Liver (tissue), 9 donors: ENCODE results near the gene ABLIM1. TPM values are rescaled to one million over a fixed set of nuclear protein-coding genes. Genes with fewer than 3 reads are reported as not detected.

ENCODE experiments used
- DNase-seq: peaks from one replicate; pipeline ENCODE4 v3.0.0-alpha.2; 2017; ENCODE audit warnings: low spot score
- H3K27ac ChIP-seq, 2 donors: one replicate each; pipeline ENCODE4 v1.7.0; 2013; ENCODE audit warnings: inconsistent platforms in 2 of 2, low read length in 2 of 2, control low read depth in 1 of 2, low read depth in 1 of 2, mild to moderate bottlenecking in 1 of 2
- H3K27me3 ChIP-seq, 4 donors: one replicate each; pipeline versions ENCODE4 v1.6.1 to v1.7.0; 2013; ENCODE audit warnings: low read length in 3 of 4, inconsistent platforms in 1 of 4, mild to moderate bottlenecking in 1 of 4, moderate library complexity in 1 of 4; ENCODE audit not compliant: control insufficient read depth in 4 of 4, insufficient read depth in 4 of 4
- H3K36me3 ChIP-seq, 4 donors: one replicate each; pipeline versions ENCODE4 v1.6.1 to v1.7.0; 2013; ENCODE audit warnings: low read length in 3 of 4, mild to moderate bottlenecking in 3 of 4, low read depth in 1 of 4, moderate library complexity in 1 of 4; ENCODE audit not compliant: control insufficient read depth in 4 of 4, insufficient read depth in 3 of 4
- H3K4me1 ChIP-seq, 4 donors: one replicate each; pipeline versions ENCODE4 v1.6.1 to v1.7.0; 2013; ENCODE audit warnings: low read length in 3 of 4, mild to moderate bottlenecking in 3 of 4, moderate library complexity in 1 of 4; ENCODE audit not compliant: control insufficient read depth in 4 of 4, insufficient read depth in 4 of 4
- H3K4me3 ChIP-seq, 3 donors: one replicate each; pipeline versions ENCODE4 v1.6.1 to v1.7.0; 2013; ENCODE audit warnings: low read length in 3 of 3, control low read depth in 1 of 3, low read depth in 1 of 3, mild to moderate bottlenecking in 1 of 3
- H3K9ac ChIP-seq, 2 donors: one replicate each; pipeline ENCODE4 v1.7.0; 2013; ENCODE audit warnings: low read length in 2 of 2, mild to moderate bottlenecking in 2 of 2, moderate library complexity in 2 of 2, control low read depth in 1 of 2, low read depth in 1 of 2
- H3K9me3 ChIP-seq, 4 donors: one replicate each; pipeline versions ENCODE4 v1.6.1 to v1.7.0; 2013; ENCODE audit warnings: low read length in 3 of 4; ENCODE audit not compliant: control insufficient read depth in 4 of 4
- ATF3 ChIP-seq: IDR thresholded peaks from 2 replicates; pipeline ENCODE4 v1.6.1; 2016; ENCODE audit warnings: antibody characterized with exemption
- CTCF ChIP-seq: fragments of 150-350 bp; IDR thresholded peaks from 2 replicates; pipeline ENCODE4 v1.5.1; 2017; ENCODE audit warnings: improper control_type of control experiment, low read depth, low read length; ENCODE audit not compliant: missing input control
- EGR1 ChIP-seq, 2 donors: IDR thresholded peaks; 2 replicates each; pipeline ENCODE4 v1.6.1; 2016 to 2018; ENCODE audit warnings: antibody characterized with exemption in 2 of 2, low read depth in 2 of 2
- FOXA1 ChIP-seq: IDR thresholded peaks from 2 replicates; pipeline ENCODE4 v1.6.1; 2016; ENCODE audit warnings: antibody characterized with exemption
- GABPA ChIP-seq, 2 donors: IDR thresholded peaks in 1 of 2; conservative IDR thresholded peaks in 1 of 2; 2 replicates each; pipeline ENCODE4 v1.6.1; 2016; ENCODE audit warnings: antibody characterized with exemption in 2 of 2, mild to moderate bottlenecking in 1 of 2, moderate library complexity in 1 of 2
- HNF4A ChIP-seq, 2 donors: conservative IDR thresholded peaks; 2 replicates each; pipeline ENCODE4 v1.6.1; 2016; ENCODE audit warnings: antibody characterized with exemption in 2 of 2, mild to moderate bottlenecking in 2 of 2
- HNF4G ChIP-seq: IDR thresholded peaks from 2 replicates; pipeline ENCODE4 v1.6.1; 2016; ENCODE audit warnings: antibody characterized with exemption
- JUND ChIP-seq, 2 donors: IDR thresholded peaks; 2 replicates each; pipeline ENCODE4 v1.6.1; 2016; ENCODE audit warnings: antibody characterized with exemption in 2 of 2
- MAX ChIP-seq: IDR thresholded peaks from 2 replicates; pipeline ENCODE4 v1.6.1; 2016; ENCODE audit warnings: antibody characterized with exemption
- NR2F2 ChIP-seq: IDR thresholded peaks from 2 replicates; pipeline ENCODE4 v1.6.1; 2016; ENCODE audit warnings: antibody characterized with exemption
- RAD21 ChIP-seq, 2 donors: IDR thresholded peaks; 2 replicates each; pipeline ENCODE4 v1.6.1; 2016; ENCODE audit warnings: antibody characterized with exemption in 2 of 2, mild to moderate bottlenecking in 2 of 2
- REST ChIP-seq: IDR thresholded peaks from 2 replicates; pipeline ENCODE4 v1.6.1; 2016; ENCODE audit warnings: antibody characterized with exemption, mild to moderate bottlenecking
- RXRA ChIP-seq, 2 donors: IDR thresholded peaks; 2 replicates each; pipeline ENCODE4 v1.6.1; 2017 to 2018; ENCODE audit warnings: antibody characterized with exemption in 2 of 2, mild to moderate bottlenecking in 1 of 2
- SP1 ChIP-seq: IDR thresholded peaks from 2 replicates; pipeline ENCODE4 v1.6.1; 2018; ENCODE audit warnings: antibody characterized with exemption, mild to moderate bottlenecking
- TAF1 ChIP-seq: conservative IDR thresholded peaks from 2 replicates; pipeline ENCODE4 v1.6.1; 2016; ENCODE audit warnings: antibody characterized with exemption, mild to moderate bottlenecking
- YY1 ChIP-seq: IDR thresholded peaks from 2 replicates; pipeline ENCODE4 v1.6.1; 2016; ENCODE audit warnings: antibody characterized with exemption, mild to moderate bottlenecking
- ZBTB33 ChIP-seq: IDR thresholded peaks from 2 replicates; pipeline ENCODE4 v1.6.1; 2016; ENCODE audit warnings: antibody characterized with exemption
- WGBS: extraction: QIAGEN DNeasy Blood & Tissue Kit; methylation state at CpG from one replicate; pipeline ENCODE4 v1.1.7; 2013; 5-methylcytosine and 5-hydroxymethylcytosine counted together
- polyA plus RNA-seq, 2 donors: library from polyadenylated mRNA; stranded (reverse) in 1 of 2; unstranded in 1 of 2; fragments of 200-250 nt in 1 of 2; fragments of >200 nt in 1 of 2; fragmentation: Nextera tagmentation in 1 of 2; extraction: Ambion mirVana in 1 of 2; gene quantifications; one replicate each; pipeline versions ENCODE4 v1.2.1 to v1.2.3, GENCODE V29; 2013 to 2015
- total RNA-seq, 2 donors: library from RNA; depleted of rRNA; stranded (reverse); fragments of >200 nt; gene quantifications; one replicate each; pipeline ENCODE4 v1.2.3, GENCODE V29; 2014
- donor health status: healthy.
- donor health status: healthy.
- donor health status: healthy.
- donor health status: healthy.
- donor health status: healthy.

Gene ABLIM1
- total and polyA plus RNA-seq, 4 donors, result 10.9 to 31.3 (median 13.1) TPM

GRCh38 chr10:114635797-114636550, 22.1 kb downstream of the ABLIM1 start:
- Histone ChIP-seq H3K4me3 (no peak overlapping the region), H3K9me3 (no peaks in the 10 kb centered on the region), H3K9ac (no peak overlapping the region), H3K27ac (no peak overlapping the region), H3K4me1 (peaks cover 0 to 26% (median 17%) of the 10 kb centered on the region in 4 donors), H3K36me3 (no peaks in the 10 kb centered on the region), H3K27me3 (no peaks in the 10 kb centered on the region)
- no peak for DNase-seq
- WGBS, result 83% methylated on average over 6 of the region's 6 CpGs
- no peak for TF ChIP-seq HNF4A (conservative IDR thresholded peaks at IDR 0.05)
- no peak for TF ChIP-seq ATF3
- TF ChIP-seq JUND (IDR thresholded peaks at IDR 0.05), result no peak
- TF ChIP-seq CTCF, result no peak
- TF ChIP-seq TAF1, result no peak
- TF ChIP-seq RXRA (IDR thresholded peaks at IDR 0.05), result no peak
- TF ChIP-seq MAX, result no peak
- TF ChIP-seq ZBTB33, result no peak
- TF ChIP-seq RAD21 (IDR thresholded peaks at IDR 0.05), result no peak
- no peak for TF ChIP-seq EGR1 (IDR thresholded peaks at IDR 0.05; ENCODE audit: low read depth in 2 of 2)
- TF ChIP-seq FOXA1, result no peak
- TF ChIP-seq REST, result no peak
- no peak for TF ChIP-seq YY1
- no peak for TF ChIP-seq SP1
- TF ChIP-seq GABPA (IDR thresholded peaks at IDR 0.05 in 1 of 2, conservative IDR thresholded peaks at IDR 0.05 in 1 of 2), result no peak
- no peak for TF ChIP-seq HNF4G
- TF ChIP-seq NR2F2, result no peak
